ENCODE measurements around the gene SLC2A4RG. TPM values are rescaled to one million over a fixed set of nuclear protein-coding genes. Genes with fewer than 3 reads are reported as not detected.

The SLC2A4RG gene
- total and polyA plus RNA-seq, 2 donors (not counting 3 experiments of a cell fraction or from before 2014, with no cell fraction given): 41.7 to 69.4 TPM

GRCh38 chr20:63733117-63733516 is 6.5 kb upstream of the SLC2A4RG start:
- FAIRE-seq: no peak
- no peak for TF ChIP-seq POLR2A (IDR thresholded peaks at IDR 0.05; ENCODE audit: low read depth, low read length)
- TF ChIP-seq POLR2AphosphoS5 (IDR thresholded peaks at IDR 0.05; ENCODE audit: insufficient read depth, low read depth, low read length): no peak
- TF ChIP-seq EZH2 (IDR thresholded peaks at IDR 0.05; ENCODE audit: borderline replicate concordance, low read depth, low read length, severe bottlenecking): no peak
- TF ChIP-seq GATA2 (IDR thresholded peaks at IDR 0.05; ENCODE audit: insufficient read depth, insufficient read length, low read depth, low read length): no peak
- TF ChIP-seq CTCF (IDR thresholded peaks at IDR 0.05; ENCODE audit: extremely low read depth in 1 of 2, insufficient read depth in 1 of 2, low read depth in 1 of 2, low read length in 2 of 2): no peak
- no peak for TF ChIP-seq MYC (IDR thresholded peaks at IDR 0.05; ENCODE audit: low read depth, low read length)
- no peak for TF ChIP-seq JUN (IDR thresholded peaks at IDR 0.05; ENCODE audit: borderline replicate concordance, insufficient read depth, insufficient read length, low read depth)
- Histone ChIP-seq H3K9me1 (replicated peaks; ENCODE audit: control insufficient read depth, extremely low read depth, insufficient read depth, low read length) (no peaks in the 10 kb centered on the region), H4K20me1 (replicated peaks; ENCODE audit: control insufficient read depth, extremely low read depth, insufficient read depth, low read length) (no peaks in the 10 kb centered on the region), H3K27ac (ENCODE audit: insufficient read depth, low read depth, low read length) (no peak overlapping the region), H2AFZ (ENCODE audit: low read depth, low read length) (no peak overlapping the region), H3K4me1 (ENCODE audit: control insufficient read depth, extremely low read depth, insufficient read depth, low read length) (no peaks in the 10 kb centered on the region), H3K27me3 (ENCODE audit: control insufficient read depth in 2 of 2, insufficient read depth in 2 of 2, low read length in 2 of 2) (no peaks in the 10 kb centered on the region), H3K79me2 (ENCODE audit: control insufficient read depth, insufficient read depth, low read length) (peaks cover 20% of the 10 kb centered on the region), H3K4me3 (replicated peaks in 1 of 3; ENCODE audit: insufficient read depth in 1 of 3, low read depth in 1 of 3, low read length in 3 of 3) (no peak overlapping the region), H3K36me3 (ENCODE audit: control insufficient read depth in 2 of 2, extremely low read depth in 1 of 2, insufficient read depth in 2 of 2, low read length in 2 of 2) (peaks cover 0 to 25% of the 10 kb centered on the region in 2 experiments), H3K9ac (replicated peaks; ENCODE audit: extremely low read depth, insufficient read depth, low read length) (no peak overlapping the region), H3K9me3 (replicated peaks; ENCODE audit: control insufficient read depth, insufficient read depth, low read length) (no peaks in the 10 kb centered on the region), H3K4me2 (ENCODE audit: insufficient read depth, low read length) (no peak overlapping the region)
- ChIA-PET CTCF (no interaction called here), POLR2A (no interaction called here)
- no peak for DNase-seq (ENCODE audit: low read depth, low spot score)
- no TSS peak for BruUV-seq (replicated peaks)
- intact Hi-C loops (cut with micrococcal nuclease) (no loop called here), dilution Hi-C loops (cut with MboI; ENCODE audit: extremely low pct_ligation_motif_present, low sequenced_read_pairs) (no loop called here)
